ENCODE data around the gene MCTP2.

Gene MCTP2

GRCh38 chr15:94263341-94264273 lies 32.2 kb downstream of the MCTP2 start:
- peak overlapping the region; percentile 92 for H3K27ac ChIP-seq
- TF ChIP-seq ZFX (IDR thresholded peaks at IDR 0.05) (no peak; the same call in 1 of the 2 replicates), CTCF (conservative IDR thresholded peaks at IDR 0.05) (no peak)

- peak overlapping the region; percentile 92 for H3K27ac ChIP-seq
- TF ChIP-seq CTCF (conservative IDR thresholded peaks at IDR 0.05) (no peak), ZFX (IDR thresholded peaks at IDR 0.05) (no peak)
Observed at GRCh38 chr15:94265009-94265408, 33.6 kb downstream of the MCTP2 start.

- peak overlapping the region; percentile 97 for H3K27ac ChIP-seq
- TF ChIP-seq CTCF (conservative IDR thresholded peaks at IDR 0.05) (no peak), ZFX (IDR thresholded peaks at IDR 0.05) (no peak)
Observed at GRCh38 chr15:94265982-94266381, 34.6 kb downstream of the MCTP2 start.

- peak overlapping the region; percentile 97; the same call in 1 of the 2 replicates for H3K27ac ChIP-seq
- TF ChIP-seq ZFX (IDR thresholded peaks at IDR 0.05), result no peak
- no peak for TF ChIP-seq CTCF (conservative IDR thresholded peaks at IDR 0.05)
Observed at GRCh38 chr15:94266789-94267188, 35.4 kb downstream of the MCTP2 start.

- TF ChIP-seq CTCF (conservative IDR thresholded peaks at IDR 0.05) (no peak), ZFX (IDR thresholded peaks at IDR 0.05) (no peak)
- H3K27ac ChIP-seq, result peak overlapping the region; percentile 42
Observed at GRCh38 chr15:94269954-94270353, 38.6 kb downstream of the MCTP2 start.

GRCh38 chr15:94270570-94270969 lies 39.2 kb downstream of the MCTP2 start:
- TF ChIP-seq ZFX (IDR thresholded peaks at IDR 0.05) (no peak), CTCF (conservative IDR thresholded peaks at IDR 0.05) (no peak)
- peak overlapping the region; percentile 42 for H3K27ac ChIP-seq

- no peak for TF ChIP-seq ZFX (IDR thresholded peaks at IDR 0.05)
- TF ChIP-seq CTCF (conservative IDR thresholded peaks at IDR 0.05), result no peak
- H3K27ac ChIP-seq, result peak overlapping the region; percentile 81; the same call in 1 of the 2 replicates
Observed at GRCh38 chr15:94272251-94272898, 41.0 kb downstream of the MCTP2 start.

Measured in C4-2B (cell line).